Endodermal cell (in vitro differentiated cells): ENCODE results near the gene ST6GALNAC6. TPM values are rescaled to one million over a fixed set of nuclear protein-coding genes. Genes with fewer than 3 reads are reported as not detected.
A peak's percentile ranks its signal among the peaks of the same experiment; 100 is the strongest.

Experiments
- DNase-seq: peaks from one replicate; pipeline ENCODE4 v3.0.0-alpha.2; 2017
- H3K27ac ChIP-seq: 2 replicates; pipeline ENCODE4 v1.5.1; 2013; ENCODE audit warnings: mild to moderate bottlenecking, low read depth, low read length, moderate library complexity
- H3K27me3 ChIP-seq: 2 replicates; pipeline ENCODE4 v1.6.1; 2013; ENCODE audit warnings: mild to moderate bottlenecking, low read length, moderate library complexity; ENCODE audit not compliant: insufficient read depth, control insufficient read depth, poor library complexity, severe bottlenecking
- H3K36me3 ChIP-seq: 2 replicates; pipeline ENCODE4 v1.7.0; 2013; ENCODE audit warnings: mild to moderate bottlenecking, low read length, moderate library complexity; ENCODE audit not compliant: control insufficient read depth, insufficient read depth
- H3K4me1 ChIP-seq: one replicate; pipeline ENCODE4 v1.7.0; 2013; ENCODE audit warnings: low read length; ENCODE audit not compliant: control insufficient read depth, insufficient read depth
- H3K4me3 ChIP-seq: 2 replicates; pipeline ENCODE4 v1.5.1; 2013; ENCODE audit warnings: mild to moderate bottlenecking, low read length, moderate library complexity
- H3K9ac ChIP-seq: 2 replicates; pipeline ENCODE4 v1.6.1; 2013; ENCODE audit warnings: mild to moderate bottlenecking, low read length, moderate library complexity; ENCODE audit not compliant: poor library complexity, severe bottlenecking; ENCODE audit errors: extremely low read depth
- H3K9me3 ChIP-seq: 2 replicates; pipeline ENCODE4 v1.6.1; 2013; ENCODE audit warnings: mild to moderate bottlenecking, low read length, moderate library complexity; ENCODE audit not compliant: control insufficient read depth
- H3K27ac Mint-ChIP-seq: 2 replicates; pipeline ENCODE4 v1.8.0; 2020; ENCODE audit warnings: mixed read lengths
- H3K27me3 Mint-ChIP-seq: 2 replicates; pipeline ENCODE4 v1.8.0; 2021; ENCODE audit warnings: mild to moderate bottlenecking, mixed read lengths; ENCODE audit not compliant: insufficient read depth
- H3K36me3 Mint-ChIP-seq: 2 replicates; pipeline ENCODE4 v1.8.0; 2020; ENCODE audit warnings: low read depth, mixed read lengths
- H3K4me1 Mint-ChIP-seq: 2 replicates; pipeline ENCODE4 v1.8.0; 2020; ENCODE audit warnings: mixed read lengths
- H3K4me3 Mint-ChIP-seq: 2 replicates; pipeline ENCODE4 v1.8.0; 2020; ENCODE audit warnings: mild to moderate bottlenecking, moderate library complexity, mixed read lengths
- H3K9me3 Mint-ChIP-seq: 2 replicates; pipeline ENCODE4 v1.8.0; 2020; ENCODE audit warnings: mild to moderate bottlenecking, mixed read lengths
- CTCF ChIP-seq: fragments of 200-600 bp; sonication (generic); conservative IDR thresholded peaks from 2 replicates; pipeline ENCODE4 v1.5.0; 2021; ENCODE audit warnings: antibody characterized with exemption, mild to moderate bottlenecking
- WGBS, 2 experiments: methylation state at CpG; one replicate each; pipeline versions ENCODE4 v1.1.5 to v1.1.7; 2013; ENCODE audit warnings: missing lambda C conversion rate in 2 of 2, mixed read lengths in 1 of 2; ENCODE audit not compliant: insufficient coverage in 1 of 2, insufficient read length in 1 of 2; 5-methylcytosine and 5-hydroxymethylcytosine counted together
- total RNA-seq, 2 donors: library from RNA; stranded (reverse); fragmentation: NEBNext Ultra II Directional in 1 of 2; extraction: Animal tissue kit (Norgen Biotek cat#: 25700) in 1 of 2; gene quantifications; 2 replicates in 1 of 2; 3 replicates in 1 of 2; pipeline ENCODE4 v1.2.1, GENCODE V29; 2021

Gene ST6GALNAC6
- total RNA-seq, 2 donors from 2014 or later: 42.3 to 44.2 TPM

- peaks cover 40% of the 10 kb centered on the region for H3K36me3 ChIP-seq
- Mint-ChIP-seq H3K27ac (no peak overlapping the region), H3K36me3 (peaks cover 28% of the 10 kb centered on the region), H3K4me3 (no peak overlapping the region), H3K9me3 (no peaks in the 10 kb centered on the region), H3K4me1 (no peaks in the 10 kb centered on the region), H3K27me3 (no peaks in the 10 kb centered on the region)
- no peak overlapping the region for H3K27ac ChIP-seq
- H3K9me3 ChIP-seq: no peaks in the 10 kb centered on the region
- H3K9ac ChIP-seq: no peak overlapping the region
- no peaks in the 10 kb centered on the region for H3K4me1 ChIP-seq
- H3K27me3 ChIP-seq: no peaks in the 10 kb centered on the region
- no peak for TF ChIP-seq CTCF
- 95 to 96% methylated on average over 26 to 38 of the region's 38 CpGs for WGBS, 2 experiments
- no peak for DNase-seq
- H3K4me3 ChIP-seq: no peak overlapping the region
Measured at GRCh38 chr9:127944586-127945218, 45.3 kb upstream of the ST6GALNAC6 start.

- Mint-ChIP-seq H3K4me1 (no peaks in the 10 kb centered on the region), H3K36me3 (peaks cover 28% of the 10 kb centered on the region), H3K4me3 (no peak overlapping the region), H3K27ac (peak overlapping the region; percentile 55), H3K9me3 (no peaks in the 10 kb centered on the region), H3K27me3 (no peaks in the 10 kb centered on the region)
- H3K9me3 ChIP-seq: no peaks in the 10 kb centered on the region
- H3K4me3 ChIP-seq: no peak overlapping the region
- no peak overlapping the region for H3K27ac ChIP-seq
- peak; percentile 93 for TF ChIP-seq CTCF
- H3K4me1 ChIP-seq: no peaks in the 10 kb centered on the region
- H3K36me3 ChIP-seq: peaks cover 41% of the 10 kb centered on the region
- H3K27me3 ChIP-seq: no peaks in the 10 kb centered on the region
- peak; percentile 95 for DNase-seq
- WGBS, 2 experiments: 41 to 48% methylated on average over 11 to 13 of the region's 13 CpGs
- H3K9ac ChIP-seq: no peak overlapping the region
Measured at GRCh38 chr9:127943731-127944144, 44.3 kb upstream of the ST6GALNAC6 start.

- no peaks in the 10 kb centered on the region for H3K9me3 Mint-ChIP-seq
- H3K4me3 Mint-ChIP-seq: no peak overlapping the region
- H3K27ac ChIP-seq: no peak overlapping the region
- H3K27me3 ChIP-seq: no peaks in the 10 kb centered on the region
- H3K4me1 Mint-ChIP-seq: peaks cover 4% of the 10 kb centered on the region
- WGBS, 2 experiments: 91 to 93% methylated on average over 11 to 14 of the region's 14 CpGs
- H3K4me1 ChIP-seq: no peaks in the 10 kb centered on the region
- H3K36me3 ChIP-seq: peaks cover 41% of the 10 kb centered on the region
- H3K36me3 Mint-ChIP-seq: peaks cover 28% of the 10 kb centered on the region
- no peak for DNase-seq
- H3K27ac Mint-ChIP-seq: peak overlapping the region; percentile 48
- H3K27me3 Mint-ChIP-seq: no peaks in the 10 kb centered on the region
- no peak for TF ChIP-seq CTCF
- H3K4me3 ChIP-seq: no peak overlapping the region
- H3K9me3 ChIP-seq: no peaks in the 10 kb centered on the region
- no peak overlapping the region for H3K9ac ChIP-seq
Measured at GRCh38 chr9:127943011-127943662, 43.7 kb upstream of the ST6GALNAC6 start.
